SK-N-MC (cell line): ENCODE data around the gene GCGR.
"Not testable (repeated sequence)": the region's sequence is repeated elsewhere in the genome, so short reads cannot be mapped to it uniquely, and the experiment has no call there.

Source experiments
- DNase-seq: peaks from one replicate; pipeline ENCODE4 v3.0.0-alpha.2; 2011; ENCODE audit warnings: low read depth, low spot score
- H3K27ac ChIP-seq: fragments of 200-600 bp; sonication (generic); 2 replicates; pipeline ENCODE4 v1.5.1; 2016; ENCODE audit warnings: mixed run types
- H3K36me3 ChIP-seq: fragments of 200-600 bp; sonication (generic); 2 replicates; pipeline ENCODE4 v1.6.1; 2017; ENCODE audit warnings: antibody characterized with exemption, low read length, mixed read lengths; ENCODE audit not compliant: insufficient read depth
- H3K4me3 ChIP-seq: fragments of 200-600 bp; sonication (generic); 2 replicates; pipeline ENCODE4 v1.5.1; 2016
- H3K9ac ChIP-seq: fragments of 200-600 bp; sonication (generic); 2 replicates; pipeline ENCODE4 v1.8.0; 2017; ENCODE audit warnings: mixed run types, mixed read lengths; ENCODE audit not compliant: insufficient read length
- H3K9me3 ChIP-seq: fragments of 200-600 bp; sonication (generic); 2 replicates; pipeline ENCODE4 v1.6.1; 2017; ENCODE audit warnings: low read depth, mild to moderate bottlenecking, antibody characterized with exemption, low read length, moderate library complexity, mixed read lengths
- EZH2 ChIP-seq: fragments of 200-600 bp; sonication (generic); IDR thresholded peaks from one replicate; pipeline ENCODE4 v1.6.1; 2017; ENCODE audit warnings: antibody characterized with exemption
- FOXP2 ChIP-seq: optimal IDR thresholded peaks from 2 replicates; pipeline ENCODE3; 2011; ENCODE audit warnings: mild to moderate bottlenecking, moderate library complexity; ENCODE audit not compliant: insufficient read depth; ENCODE audit errors: extremely low read length, control extremely low read depth
- POLR2AphosphoS5 ChIP-seq: IDR thresholded peaks from 2 replicates; pipeline ENCODE4 v1.6.1; 2012; ENCODE audit warnings: mild to moderate bottlenecking, low read depth, low read length, borderline replicate concordance

GCGR gene

DNA sequence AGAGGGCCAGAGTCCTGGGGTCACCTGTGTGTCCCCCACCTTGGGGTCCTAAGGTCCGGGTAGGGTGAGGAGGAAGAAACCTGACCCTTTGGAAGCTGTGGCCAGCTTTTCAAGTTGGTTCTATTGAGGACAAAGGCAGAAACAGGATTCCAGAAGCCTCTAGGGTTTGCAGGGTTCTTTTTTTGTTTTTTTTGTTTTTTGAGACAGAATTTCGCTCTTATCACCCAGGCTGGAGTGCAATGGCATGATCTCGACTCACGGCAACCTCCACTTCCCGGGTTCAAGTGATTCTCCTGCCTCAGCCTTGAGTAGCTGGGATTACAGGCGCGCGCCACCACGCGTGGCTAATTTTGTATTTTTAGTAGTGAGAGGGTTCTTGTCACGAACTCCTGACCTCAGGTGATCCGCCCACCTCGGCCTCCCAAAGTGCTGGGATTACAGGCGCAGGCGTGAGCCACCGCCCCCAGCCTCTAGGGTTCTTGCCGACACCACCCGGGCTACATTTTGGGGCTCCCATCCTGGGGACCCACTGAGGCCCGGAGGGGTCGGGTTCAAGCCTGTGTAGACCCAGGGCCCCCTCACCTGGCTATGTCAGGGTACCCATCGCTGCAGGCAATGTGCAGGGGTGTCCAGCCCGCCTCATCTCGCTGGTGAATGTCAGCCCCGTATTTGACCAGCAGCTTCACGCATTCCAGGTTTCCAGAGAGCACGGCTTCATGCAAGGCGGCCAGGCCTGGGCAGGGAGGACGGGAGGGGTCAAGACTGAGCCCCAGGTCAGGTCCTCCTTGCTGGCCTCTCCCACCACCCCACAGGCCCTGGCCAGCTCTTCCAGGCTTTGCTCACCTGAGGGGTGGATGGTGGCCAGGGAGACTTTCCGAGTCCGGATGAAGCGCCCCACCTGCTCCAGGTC, 30.2 kb downstream of the GCGR start:
- peak overlapping the region; percentile 100 for H3K9ac ChIP-seq
- no peak for DNase-seq
- H3K9me3 ChIP-seq: no peaks in the 10 kb centered on the region
- no peaks in the 10 kb centered on the region for H3K36me3 ChIP-seq
- H3K27ac ChIP-seq: peak overlapping the region; percentile 96
- no peak for TF ChIP-seq FOXP2
- no peak for TF ChIP-seq EZH2
- TF ChIP-seq POLR2AphosphoS5: no peak
- H3K4me3 ChIP-seq: peak overlapping the region; percentile 100

DNA sequence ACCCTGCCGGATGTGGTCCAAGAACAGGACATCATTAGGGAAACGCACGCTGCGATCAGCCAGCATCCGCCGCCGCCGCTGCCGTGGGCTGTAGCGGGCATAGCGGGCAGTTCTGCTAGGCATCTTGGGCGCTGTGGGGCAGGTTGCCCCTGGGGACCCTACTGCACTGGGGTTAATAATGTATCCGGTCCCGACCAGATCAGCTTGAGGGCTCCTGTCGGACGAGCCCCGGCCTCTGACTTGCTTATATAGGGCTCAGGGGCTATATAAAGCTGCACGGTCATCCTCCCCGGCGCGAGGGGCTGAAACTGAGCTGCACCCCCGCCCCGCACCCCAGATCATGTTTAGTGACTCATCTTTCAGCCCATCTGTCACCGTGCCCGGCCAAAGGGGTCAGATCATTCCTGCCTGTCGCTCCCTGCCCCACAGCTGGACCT, 30.9 kb downstream of the GCGR start, which contains the start of gene PPP1R27:
Gene PPP1R27, minus strand, starts transcription at position 220 of the 437 bp plus-strand sequence. Its CDS starts 97 bp downstream, at position 123.
- Histone ChIP-seq H3K9ac (peak within 1 kb of the TSS; percentile 100), H3K4me3 (peak within 1 kb of the TSS; percentile 100), H3K36me3 (no peaks in the 10 kb centered on the region), H3K9me3 (no peaks in the 10 kb centered on the region), H3K27ac (peak within 1 kb of the TSS; percentile 96; the same call in 1 of the 2 replicates)
- no peak for DNase-seq
- TF ChIP-seq FOXP2 (no peak), EZH2 (no peak), POLR2AphosphoS5 (no peak)

DNA sequence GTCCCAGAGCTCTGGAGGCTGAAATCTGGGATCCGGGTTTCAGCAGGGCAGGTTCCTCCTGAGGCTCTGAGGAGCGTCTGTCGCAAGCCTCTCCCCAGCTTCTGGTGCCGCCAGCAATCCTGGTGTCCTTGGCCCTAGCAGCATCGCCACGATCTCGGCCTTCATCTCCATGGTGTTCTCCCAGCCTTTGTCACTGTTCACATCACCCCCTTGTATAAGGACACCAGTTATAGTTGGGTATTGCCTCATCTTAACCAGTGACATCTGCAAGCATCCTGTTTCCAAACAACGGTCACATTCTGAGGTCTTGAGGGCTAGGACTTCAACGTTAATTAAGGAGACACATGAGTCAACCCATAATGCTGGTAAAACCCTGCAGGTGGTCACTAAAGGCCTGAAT, 33.7 kb downstream of the GCGR start:
- DNase-seq: no peak

DNA sequence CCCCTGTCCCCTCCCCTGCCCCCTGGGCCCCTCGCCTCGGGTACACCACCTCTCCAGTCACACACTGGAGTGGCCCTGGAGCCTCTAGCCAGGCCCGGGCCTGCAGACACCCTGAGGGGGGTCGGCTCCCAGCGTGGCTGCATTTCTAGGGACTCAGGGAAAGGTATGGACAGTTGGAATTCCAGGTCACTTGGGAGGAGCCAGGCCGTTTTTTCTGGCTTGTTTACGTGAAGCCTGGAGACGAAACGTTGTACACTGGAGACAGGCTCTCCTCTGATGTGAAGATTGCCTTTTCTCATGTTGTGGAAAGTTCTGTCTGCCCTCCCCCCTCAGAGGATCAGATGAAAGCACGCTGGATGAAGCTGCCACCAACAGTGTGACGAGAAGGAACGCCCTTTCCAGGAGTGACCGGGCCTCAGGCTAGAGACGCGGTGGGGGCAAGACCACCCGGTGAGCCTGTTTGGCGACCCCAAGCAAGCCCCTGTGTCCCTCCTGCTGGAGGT, 34.9 kb downstream of the GCGR start:
- H3K36me3 ChIP-seq: peaks cover 5% of the 10 kb centered on the region; the same call in 1 of the 2 replicates
- no peaks in the 10 kb centered on the region for H3K9me3 ChIP-seq
- DNase-seq: no peak
- no peak overlapping the region for H3K27ac ChIP-seq
- H3K9ac ChIP-seq: no peak overlapping the region
- TF ChIP-seq EZH2 (no peak), FOXP2 (no peak), POLR2AphosphoS5 (no peak)
- no peak overlapping the region for H3K4me3 ChIP-seq

More for the DNA sequence above, 33.7 kb downstream of the GCGR start:
- no peak for TF ChIP-seq FOXP2
- no peak for TF ChIP-seq EZH2
- no peak for TF ChIP-seq POLR2AphosphoS5
- H3K27ac ChIP-seq: no peak overlapping the region
- no peak overlapping the region for H3K9ac ChIP-seq
- no peaks in the 10 kb centered on the region for H3K9me3 ChIP-seq
- no peaks in the 10 kb centered on the region; the same call in 1 of the 2 replicates for H3K36me3 ChIP-seq
- no peak overlapping the region for H3K4me3 ChIP-seq

GRCh38 chr17:81839301-81839700, 35.4 kb downstream of the GCGR start:
- Histone ChIP-seq H3K9ac (no peak overlapping the region), H3K27ac (no peak overlapping the region), H3K36me3 (peaks cover 9% of the 10 kb centered on the region; the same call in 1 of the 2 replicates), H3K9me3 (no peaks in the 10 kb centered on the region), H3K4me3 (no peak overlapping the region)
- no peak for DNase-seq
- TF ChIP-seq POLR2AphosphoS5: no peak
- no peak for TF ChIP-seq FOXP2
- no peak for TF ChIP-seq EZH2

DNA sequence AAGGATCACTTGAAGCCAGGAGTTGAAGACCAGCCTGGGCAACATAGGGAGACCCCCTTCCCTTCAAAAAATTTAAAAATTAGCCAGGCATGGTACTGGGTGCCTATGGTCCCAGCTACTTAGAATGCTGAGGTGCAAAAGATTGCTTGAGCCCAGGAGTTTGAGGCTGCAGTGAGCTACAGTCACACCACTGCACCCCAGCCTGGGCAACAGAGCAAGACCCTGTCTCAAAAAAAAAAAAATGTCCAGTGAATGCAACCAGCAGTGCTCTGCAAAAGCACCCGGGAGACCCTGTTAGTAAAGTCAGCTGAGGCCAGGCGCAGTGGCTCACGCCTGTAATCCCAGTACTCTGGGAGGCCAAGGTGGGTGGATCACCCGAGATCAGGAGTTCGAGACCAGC, 36.1 kb downstream of the GCGR start:
- not testable (repeated sequence) for H3K9ac ChIP-seq, H3K4me3 ChIP-seq
- peaks cover 17% of the 10 kb centered on the region; the same call in 1 of the 2 replicates for H3K36me3 ChIP-seq

GRCh38 chr17:81840826-81841778, 37.2 kb downstream of the GCGR start:
- Histone ChIP-seq H3K4me3 (no peak overlapping the region), H3K36me3 (peaks cover 27% of the 10 kb centered on the region; the same call in 1 of the 2 replicates), H3K27ac (no peak overlapping the region), H3K9me3 (no peaks in the 10 kb centered on the region), H3K9ac (no peak overlapping the region)
- no peak for DNase-seq
- TF ChIP-seq POLR2AphosphoS5 (no peak), EZH2 (no peak), FOXP2 (no peak)

More for the DNA sequence above, 36.1 kb downstream of the GCGR start:
- not testable (repeated sequence) for DNase-seq, H3K27ac ChIP-seq, H3K9me3 ChIP-seq

DNA sequence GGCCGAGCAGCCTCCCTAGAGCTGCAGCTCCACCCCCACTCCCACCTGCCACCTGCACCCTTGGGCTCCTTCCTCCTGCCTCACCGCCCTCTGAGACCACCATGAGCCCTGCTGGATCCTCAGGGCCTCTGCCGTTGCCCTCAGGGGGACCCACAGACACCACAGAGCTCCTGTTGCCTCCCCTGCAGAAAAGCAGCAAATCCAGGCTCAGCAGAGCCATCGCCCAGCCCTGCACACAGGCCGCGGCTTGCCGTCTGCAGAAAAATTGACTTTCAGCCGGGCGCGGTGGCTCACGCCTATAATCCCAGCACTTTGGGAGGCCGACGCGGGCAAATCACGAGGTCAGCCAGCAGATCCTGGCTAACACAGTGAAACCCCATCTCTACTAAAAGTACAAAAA, 37.9 kb downstream of the GCGR start:
- H3K4me3 ChIP-seq: no peak overlapping the region
- no peak overlapping the region for H3K27ac ChIP-seq
- H3K36me3 ChIP-seq: peaks cover 34% of the 10 kb centered on the region
- no peaks in the 10 kb centered on the region for H3K9me3 ChIP-seq
- DNase-seq: no peak
- no peak overlapping the region for H3K9ac ChIP-seq
- no peak for TF ChIP-seq FOXP2
- TF ChIP-seq EZH2: no peak
- no peak for TF ChIP-seq POLR2AphosphoS5
